Spinal cord (tissue), 10 donors: ENCODE results near the gene TUBAL3. TPM values are rescaled to one million over a fixed set of nuclear protein-coding genes. Genes with fewer than 3 reads are reported as not detected.
A peak's percentile ranks its signal among the peaks of the same experiment; 100 is the strongest.
"Not testable (repeated sequence)": the region's sequence is repeated elsewhere in the genome, so short reads cannot be mapped to it uniquely, and the experiment has no call there.

ENCODE experiments used
- DNase-seq, 6 donors: peaks; one replicate each; pipeline versions ENCODE4 v3.0.0 to v3.0.0-alpha.2; 2013 to 2015; ENCODE audit warnings: low spot score in 6 of 6, low read depth in 4 of 6
- H3K27ac ChIP-seq: one replicate; pipeline ENCODE4 v1.5.1; 2013; ENCODE audit warnings: low read depth, low read length, control low read depth
- H3K27me3 ChIP-seq: one replicate; pipeline ENCODE4 v1.6.1; 2013; ENCODE audit warnings: low read length; ENCODE audit not compliant: control insufficient read depth, insufficient read depth
- H3K36me3 ChIP-seq: one replicate; pipeline ENCODE4 v1.6.1; 2013; ENCODE audit warnings: low read length; ENCODE audit not compliant: control insufficient read depth, insufficient read depth
- H3K4me1 ChIP-seq: one replicate; pipeline ENCODE4 v1.6.1; 2013; ENCODE audit warnings: low read length; ENCODE audit not compliant: control insufficient read depth, insufficient read depth
- H3K4me3 ChIP-seq: one replicate; pipeline ENCODE4 v1.5.1; 2013; ENCODE audit warnings: low read depth, low read length, control low read depth
- H3K9me3 ChIP-seq: one replicate; pipeline ENCODE4 v1.6.1; 2013; ENCODE audit warnings: low read length; ENCODE audit not compliant: control insufficient read depth, insufficient read depth
- WGBS: methylation state at CpG from one replicate; pipeline ENCODE4 v1.1.5; 2013; ENCODE audit warnings: missing lambda C conversion rate; ENCODE audit not compliant: insufficient coverage; 5-methylcytosine and 5-hydroxymethylcytosine counted together
- polyA plus RNA-seq, 2 donors: library from polyadenylated mRNA; unstranded; fragments of 120-200 nt; gene quantifications; one replicate each; pipeline ENCODE4 v1.2.1, GENCODE V29; 2013; ENCODE audit not compliant: insufficient read length in 2 of 2
- total RNA-seq, 2 donors: library from RNA; depleted of rRNA in 1 of 2; stranded (reverse); fragments of 120-200 nt in 1 of 2; fragments of >200 nt in 1 of 2; gene quantifications; one replicate each; pipeline versions ENCODE4 v1.2.3 to v1.2.4, GENCODE V29; 2013 to 2014
- donor health status: healthy.

Gene TUBAL3
- total and polyA plus RNA-seq, 4 donors, result 0.18 to 0.66 TPM; not detected in 2

DNA sequence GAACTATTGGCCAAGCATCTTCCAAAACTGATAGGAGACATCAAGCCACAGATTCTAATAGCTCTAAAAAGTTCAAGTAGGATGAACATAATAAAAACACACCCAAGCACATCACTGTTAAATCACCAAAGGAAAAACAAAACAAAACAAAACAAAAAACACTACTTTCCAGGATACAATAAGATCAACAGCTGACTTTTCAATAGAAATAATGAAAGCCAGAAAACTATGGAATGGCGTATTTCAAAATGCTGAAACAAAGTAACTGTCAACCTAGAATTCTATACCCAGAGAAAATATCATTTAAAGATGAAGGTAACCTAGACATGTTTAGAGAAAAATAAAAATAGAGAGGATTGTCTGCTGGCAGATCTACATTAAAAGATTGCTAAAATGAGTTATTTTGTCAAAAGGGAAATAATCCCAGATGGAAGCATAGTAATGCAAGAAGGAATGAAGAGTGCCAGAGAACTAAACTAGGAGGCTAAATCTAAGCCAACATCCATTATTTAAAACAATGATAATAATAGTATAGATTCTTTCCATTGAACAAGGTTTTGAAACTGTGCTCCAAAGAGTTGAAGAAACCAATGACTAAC lies 13.9 kb downstream of the TUBAL3 start:
- Histone ChIP-seq H3K9me3 (peaks cover 10% of the 10 kb centered on the region), H3K4me3 (no peak overlapping the region), H3K4me1 (no peaks in the 10 kb centered on the region), H3K36me3 (no peaks in the 10 kb centered on the region), H3K27me3 (peaks cover 6% of the 10 kb centered on the region), H3K27ac (no peak overlapping the region)
- DNase-seq, result no peak
- WGBS, result no CpG with 5 or more reads among the region's 1 CpG

DNA sequence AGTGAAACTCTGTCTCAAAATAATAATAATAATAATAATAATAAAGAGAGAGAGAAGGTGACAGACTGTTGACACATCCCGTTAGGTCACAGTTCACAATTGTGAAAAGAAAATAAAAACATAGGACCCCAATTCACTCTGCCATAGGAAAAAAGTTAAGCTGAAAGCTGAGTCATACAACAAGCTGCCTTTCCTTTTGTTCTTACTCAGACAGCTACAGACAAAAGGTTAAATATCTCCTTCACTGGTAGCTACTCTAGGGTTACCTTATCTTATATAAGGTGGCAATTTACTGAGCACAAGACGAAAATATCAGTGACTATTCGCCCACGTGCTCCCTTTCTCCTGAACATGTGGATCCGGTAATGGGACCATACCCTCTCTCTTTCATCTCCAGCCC lies 17.5 kb downstream of the TUBAL3 start:
- H3K4me1 ChIP-seq, result no peaks in the 10 kb centered on the region
- H3K36me3 ChIP-seq, result no peaks in the 10 kb centered on the region
- no peak overlapping the region for H3K27ac ChIP-seq
- no peak overlapping the region for H3K4me3 ChIP-seq
- 100% methylated on average over 1 of the region's 5 CpGs for WGBS
- H3K9me3 ChIP-seq, result peaks cover 6% of the 10 kb centered on the region
- DNase-seq, result no peak
- no peaks in the 10 kb centered on the region for H3K27me3 ChIP-seq

DNA sequence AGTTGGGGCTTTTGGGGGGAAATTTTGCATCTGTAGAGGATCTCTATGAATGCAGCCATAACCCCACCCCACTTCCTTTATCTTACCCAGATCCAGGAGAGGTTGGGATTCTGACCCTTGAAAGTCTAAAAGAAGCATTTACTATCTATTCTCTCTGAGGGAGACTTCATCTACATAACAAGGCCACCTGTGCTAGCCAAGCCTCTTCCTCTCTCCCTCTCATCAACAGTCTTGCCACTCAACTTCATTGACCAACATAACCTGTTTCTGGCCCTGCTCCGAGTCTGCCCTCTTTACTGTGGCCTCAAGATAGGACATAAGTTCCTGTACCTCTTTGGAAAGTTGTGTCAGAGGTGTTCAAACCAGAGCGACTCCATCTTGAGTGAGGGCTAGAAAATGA lies 19.4 kb downstream of the TUBAL3 start:
- Histone ChIP-seq H3K4me3 (no peak overlapping the region), H3K27me3 (no peaks in the 10 kb centered on the region), H3K9me3 (peaks cover 5% of the 10 kb centered on the region), H3K27ac (no peak overlapping the region), H3K36me3 (no peaks in the 10 kb centered on the region), H3K4me1 (no peaks in the 10 kb centered on the region)
- 94% methylated on average over 2 of the region's 2 CpGs for WGBS
- no peak for DNase-seq

DNA sequence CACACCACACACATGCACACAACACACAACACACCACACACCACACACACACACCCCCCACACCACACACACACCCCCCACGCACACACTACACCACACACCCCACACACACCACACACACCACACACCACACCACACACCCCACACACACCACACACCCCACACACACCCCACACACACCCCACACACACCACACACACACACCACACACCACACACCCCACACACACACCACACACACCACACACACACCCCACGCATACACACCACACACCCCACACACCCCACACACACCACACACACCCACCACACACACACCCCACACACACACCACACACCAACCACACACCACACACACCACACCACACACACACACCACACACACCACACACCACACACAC lies 23.4 kb downstream of the TUBAL3 start:
- WGBS, result no CpG with 5 or more reads among the region's 2 CpGs

DNA sequence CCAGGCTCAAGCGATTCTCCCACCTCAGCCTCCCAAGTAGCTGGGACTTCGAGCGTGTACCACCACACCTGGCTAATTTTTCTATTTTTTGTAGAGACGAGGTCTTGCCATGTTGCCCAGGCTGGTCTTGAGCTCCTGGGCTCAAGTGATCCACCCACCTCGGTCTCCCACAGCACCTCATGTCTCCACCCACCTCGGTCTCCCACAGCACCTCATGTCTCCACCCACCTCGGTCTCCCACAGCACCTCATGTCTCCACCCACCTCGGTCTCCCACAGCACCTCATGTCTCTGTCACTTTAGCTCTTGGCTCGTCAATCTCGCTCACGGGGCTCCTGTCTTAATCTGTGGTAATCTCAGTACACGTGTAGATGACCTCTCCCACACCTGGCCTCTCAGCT lies 24.2 kb downstream of the TUBAL3 start:
- H3K4me3 ChIP-seq, H3K36me3 ChIP-seq, DNase-seq, H3K27me3 ChIP-seq, H3K4me1 ChIP-seq, H3K27ac ChIP-seq, H3K9me3 ChIP-seq: not testable (repeated sequence)
- 94% methylated on average over 11 of the region's 12 CpGs for WGBS

More for the DNA sequence above, 23.4 kb downstream of the TUBAL3 start:
- no peak for DNase-seq
- no peak overlapping the region for H3K4me3 ChIP-seq
- no peaks in the 10 kb centered on the region for H3K36me3 ChIP-seq
- H3K27ac ChIP-seq, result no peak overlapping the region
- no peaks in the 10 kb centered on the region for H3K9me3 ChIP-seq
- no peaks in the 10 kb centered on the region for H3K4me1 ChIP-seq
- no peaks in the 10 kb centered on the region for H3K27me3 ChIP-seq

DNA sequence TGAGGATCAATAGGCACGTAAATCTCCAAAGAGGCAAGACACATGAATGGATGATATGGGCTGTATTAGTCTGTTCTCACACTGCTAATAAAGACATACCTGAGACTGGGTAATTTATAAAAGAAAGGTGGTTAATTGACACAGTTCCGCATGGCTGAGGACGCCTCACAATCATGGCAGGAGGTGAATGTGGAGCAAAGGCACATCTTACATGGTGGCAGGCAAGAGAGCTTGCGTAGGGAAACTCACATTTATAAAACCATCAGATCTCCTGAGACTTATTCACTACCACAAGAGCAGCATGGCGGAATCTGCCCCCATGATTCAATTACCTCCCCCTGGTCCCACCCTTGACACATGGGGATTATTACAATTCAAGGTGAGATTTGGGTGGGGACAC lies 25.4 kb downstream of the TUBAL3 start:
- not testable (repeated sequence) for DNase-seq, H3K4me3 ChIP-seq, H3K4me1 ChIP-seq, H3K27me3 ChIP-seq, H3K9me3 ChIP-seq, H3K36me3 ChIP-seq, H3K27ac ChIP-seq
- no CpG with 5 or more reads among the region's 5 CpGs for WGBS

DNA sequence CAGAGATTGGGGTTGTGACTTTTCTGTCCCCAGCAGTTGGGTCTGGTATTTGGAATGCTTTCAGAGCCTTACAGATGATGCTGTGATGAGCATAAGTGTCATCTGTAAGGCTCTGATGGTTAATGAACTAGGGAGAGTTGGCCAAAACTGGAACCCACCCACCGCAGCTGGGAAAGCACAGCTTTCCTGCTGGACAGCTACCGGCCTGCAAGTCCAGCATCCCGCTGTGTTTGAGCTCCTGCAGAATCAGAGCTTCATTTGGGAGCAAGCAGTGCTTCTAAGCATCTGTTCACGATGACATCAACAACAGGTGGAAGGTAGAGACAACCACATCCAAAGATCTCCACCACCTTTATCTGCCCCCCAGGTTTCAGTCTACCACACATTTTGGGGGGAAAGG lies 28.2 kb downstream of the TUBAL3 start:
- DNase-seq, result no peak
- no peak overlapping the region for H3K27ac ChIP-seq
- H3K4me3 ChIP-seq, result no peak overlapping the region
- WGBS, result 61% methylated on average over 3 of the region's 4 CpGs
- no peaks in the 10 kb centered on the region for H3K4me1 ChIP-seq
- no peaks in the 10 kb centered on the region for H3K36me3 ChIP-seq
- H3K27me3 ChIP-seq, result no peaks in the 10 kb centered on the region
- H3K9me3 ChIP-seq, result no peaks in the 10 kb centered on the region

DNA sequence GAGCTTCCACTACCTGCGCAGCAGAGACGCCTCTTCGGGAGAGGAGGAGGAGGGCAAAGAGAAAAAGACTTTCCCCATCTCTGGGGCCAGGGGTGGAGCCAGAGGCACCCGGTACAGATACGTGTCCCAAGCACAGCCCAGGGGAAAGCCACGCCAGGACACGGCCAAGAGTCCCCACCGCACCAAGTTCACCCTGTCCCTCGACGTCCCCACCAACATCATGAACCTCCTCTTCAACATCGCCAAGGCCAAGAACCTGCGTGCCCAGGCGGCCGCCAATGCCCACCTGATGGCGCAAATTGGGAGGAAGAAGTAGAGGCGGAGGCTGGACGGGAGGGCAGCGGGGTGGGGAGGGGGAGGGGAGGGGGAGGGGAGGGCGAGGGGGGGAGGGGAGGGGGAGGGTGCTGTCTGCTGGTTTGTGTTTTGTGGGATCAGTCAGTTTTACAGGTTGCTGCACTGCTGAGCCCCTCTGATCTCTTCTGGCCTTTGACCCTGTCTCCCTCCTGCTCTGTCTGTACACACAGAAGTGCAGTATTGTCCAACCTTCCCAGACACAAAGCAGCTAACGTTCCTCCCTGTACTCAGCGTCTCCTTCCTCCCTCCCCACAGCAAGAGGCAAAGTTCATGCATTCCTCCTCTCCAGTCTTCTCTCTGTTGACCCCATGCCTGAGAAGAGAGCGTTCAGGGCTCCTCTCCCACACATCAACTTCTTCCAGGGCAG lies 30.6 kb downstream of the TUBAL3 start:
- WGBS, result 67% methylated on average over 9 of the region's 22 CpGs

DNA sequence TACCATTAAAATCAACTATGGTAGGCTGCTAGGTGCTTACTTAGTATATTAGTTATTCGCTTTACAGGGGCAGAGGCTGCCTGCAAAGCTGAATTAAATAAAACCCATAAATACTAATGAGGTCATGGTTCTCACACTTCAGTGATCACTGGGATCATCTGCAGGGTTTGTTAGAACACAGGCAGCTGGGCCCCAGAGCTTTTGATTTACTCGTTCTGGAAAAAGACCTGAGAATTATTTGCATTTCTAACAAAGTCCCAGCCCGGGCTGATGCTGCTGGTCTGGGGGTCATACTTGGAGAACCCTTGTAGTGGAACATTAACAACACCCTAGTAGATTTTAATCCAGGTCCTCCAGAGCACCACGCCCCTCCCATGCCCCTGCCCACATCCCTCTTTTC lies 31.3 kb downstream of the TUBAL3 start:
- peak in 1 of 6 donors; percentile 5 for DNase-seq
- Histone ChIP-seq H3K27ac (no peak overlapping the region), H3K36me3 (no peaks in the 10 kb centered on the region), H3K4me3 (no peak overlapping the region), H3K4me1 (no peaks in the 10 kb centered on the region), H3K9me3 (no peaks in the 10 kb centered on the region), H3K27me3 (no peaks in the 10 kb centered on the region)
- WGBS, result 20% methylated on average over 1 of the region's 4 CpGs

More for the DNA sequence above, 30.6 kb downstream of the TUBAL3 start:
- Histone ChIP-seq H3K4me3 (no peak overlapping the region), H3K4me1 (no peaks in the 10 kb centered on the region), H3K27me3 (no peaks in the 10 kb centered on the region), H3K9me3 (no peaks in the 10 kb centered on the region), H3K27ac (no peak overlapping the region), H3K36me3 (no peaks in the 10 kb centered on the region)
- no peak for DNase-seq
